Embryonic facial prominence (tissue), 1 donor: ENCODE measurements around the gene GSTA4.
"Not testable (repeated sequence)": the region's sequence is repeated elsewhere in the genome, so short reads cannot be mapped to it uniquely, and the experiment has no call there.

ENCODE experiments used
- DNase-seq: peaks from one replicate; pipeline ENCODE4 v3.0.0-alpha.2; 2016; ENCODE audit errors: extremely low spot score

GSTA4 gene

GRCh38 chr6:53014063-53014462, 19.0 kb upstream of the GSTA4 start:
- DNase-seq: no peak

DNA sequence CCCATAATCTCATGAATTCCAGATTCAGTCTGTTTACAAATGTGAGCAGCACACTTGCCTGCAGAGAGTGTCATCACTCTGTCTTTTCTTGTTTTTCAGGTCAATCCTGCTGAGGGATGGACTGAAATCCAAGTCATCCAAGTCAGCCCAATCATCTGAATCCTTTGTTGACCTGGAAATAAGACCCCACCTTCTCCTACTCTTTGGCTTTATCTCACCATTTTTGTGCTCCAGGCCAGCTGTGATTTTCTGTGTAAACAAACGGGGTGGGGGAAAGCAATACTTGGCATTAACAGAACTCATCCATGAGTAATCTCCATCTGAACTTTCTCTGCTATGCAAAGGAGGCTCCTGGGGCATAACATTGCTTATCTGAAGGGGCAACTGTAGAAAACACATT, 16.9 kb upstream of the GSTA4 start:
- no peak for DNase-seq

- no peak for DNase-seq
Measured at GRCh38 chr6:53010504-53010903, 15.4 kb upstream of the GSTA4 start.

- no peak for DNase-seq
Measured at GRCh38 chr6:53009511-53009910, 14.4 kb upstream of the GSTA4 start.

DNA sequence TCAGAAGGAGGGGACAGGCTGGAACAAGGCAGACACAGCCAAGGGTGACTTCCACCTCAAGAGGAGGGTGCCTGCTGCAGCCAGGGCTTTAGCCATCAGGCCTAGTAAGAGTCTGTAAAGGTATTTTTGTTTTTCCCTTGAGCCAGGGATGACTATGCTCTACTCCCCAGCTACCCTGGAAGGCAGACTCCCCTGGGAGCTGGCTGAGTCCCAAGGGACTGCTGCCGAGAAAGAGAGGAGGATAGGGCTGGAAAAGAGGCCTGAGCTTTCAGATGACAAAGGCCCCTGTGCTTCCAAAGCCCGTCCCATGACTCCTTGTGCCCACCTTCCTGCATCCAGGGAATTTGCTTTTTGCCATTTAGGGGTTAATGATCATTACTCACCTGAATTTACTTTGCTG, 14.0 kb upstream of the GSTA4 start:
- DNase-seq: no peak

DNA sequence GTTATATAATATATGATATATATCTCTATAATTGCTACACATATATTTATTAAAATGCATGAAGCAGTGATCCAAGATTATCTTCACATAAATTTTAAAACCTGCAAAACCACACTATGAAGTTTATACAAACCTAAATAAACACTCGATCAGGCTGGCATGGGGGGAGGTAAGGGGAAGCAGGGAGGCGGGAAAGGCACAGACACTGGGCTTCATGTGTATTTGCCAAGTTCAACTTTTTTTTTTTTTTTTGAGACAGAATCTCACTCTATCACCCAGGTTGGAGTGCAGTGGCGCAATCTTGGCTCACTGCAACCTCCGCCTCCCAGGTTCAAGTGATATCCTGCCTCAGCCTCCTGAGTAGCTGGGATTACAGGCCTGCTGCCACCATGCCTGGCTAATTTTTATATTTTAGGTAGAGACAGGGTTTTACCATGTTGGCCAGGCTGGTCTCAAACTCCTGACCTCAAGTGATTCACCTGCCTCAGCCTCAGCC, 13.2 kb upstream of the GSTA4 start:
- DNase-seq: not testable (repeated sequence)

- no peak for DNase-seq
Measured at GRCh38 chr6:53005663-53006250, 10.7 kb upstream of the GSTA4 start.

- no peak for DNase-seq
Measured at GRCh38 chr6:52999456-52999855, 4.4 kb upstream of the GSTA4 start.

- DNase-seq: no peak
Measured at GRCh38 chr6:52998603-52999002, 3.5 kb upstream of the GSTA4 start.

DNA sequence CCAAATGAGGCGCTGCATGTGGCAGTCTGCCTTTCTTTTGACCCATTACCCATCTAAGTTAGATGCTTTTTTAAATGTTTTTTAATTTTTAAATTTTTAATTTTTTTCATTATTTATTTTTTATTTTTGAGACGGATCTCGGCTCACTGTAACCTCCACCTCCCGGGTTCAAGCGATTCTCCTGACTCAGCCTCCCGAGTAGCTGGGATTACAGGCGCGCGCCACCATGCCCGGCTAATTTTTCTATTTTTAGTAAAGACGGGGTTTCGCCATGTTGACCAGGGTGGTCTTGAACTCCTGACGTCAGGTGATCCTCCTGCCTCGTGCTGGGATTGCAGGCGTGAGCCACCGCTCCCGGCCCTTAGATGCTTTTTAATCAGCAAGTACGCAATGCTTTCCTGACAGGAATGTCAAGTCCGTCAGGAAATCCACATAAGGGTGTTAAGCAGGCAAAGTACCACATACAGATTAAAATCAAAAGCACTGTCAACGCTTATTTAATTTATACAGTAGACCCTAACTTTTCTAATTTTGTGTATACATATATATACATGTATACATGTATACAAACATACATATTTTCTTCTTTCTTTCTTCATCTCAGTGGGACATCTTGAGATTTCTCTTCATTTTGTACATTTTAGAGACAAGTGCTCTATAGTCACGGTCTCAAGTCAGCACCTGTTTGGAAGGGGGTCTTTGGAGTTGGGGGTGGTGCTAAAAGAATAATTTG, 995 bp upstream of the GSTA4 start:
- peak; percentile 34 for DNase-seq

DNA sequence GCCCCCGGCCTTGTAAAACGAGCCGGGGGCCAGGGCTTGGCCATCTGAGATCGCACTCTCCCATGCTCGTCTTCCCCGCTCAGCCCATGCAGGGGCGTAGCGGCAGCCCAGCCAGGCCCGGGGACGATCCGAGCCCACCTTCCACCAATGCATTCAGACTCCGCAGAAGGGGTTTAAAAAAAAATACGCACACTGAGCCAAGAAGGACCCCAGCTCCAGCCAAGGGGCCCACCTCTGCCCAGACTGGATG, 320 bp downstream of the GSTA4 start:
- peak; percentile 13 for DNase-seq

DNA sequence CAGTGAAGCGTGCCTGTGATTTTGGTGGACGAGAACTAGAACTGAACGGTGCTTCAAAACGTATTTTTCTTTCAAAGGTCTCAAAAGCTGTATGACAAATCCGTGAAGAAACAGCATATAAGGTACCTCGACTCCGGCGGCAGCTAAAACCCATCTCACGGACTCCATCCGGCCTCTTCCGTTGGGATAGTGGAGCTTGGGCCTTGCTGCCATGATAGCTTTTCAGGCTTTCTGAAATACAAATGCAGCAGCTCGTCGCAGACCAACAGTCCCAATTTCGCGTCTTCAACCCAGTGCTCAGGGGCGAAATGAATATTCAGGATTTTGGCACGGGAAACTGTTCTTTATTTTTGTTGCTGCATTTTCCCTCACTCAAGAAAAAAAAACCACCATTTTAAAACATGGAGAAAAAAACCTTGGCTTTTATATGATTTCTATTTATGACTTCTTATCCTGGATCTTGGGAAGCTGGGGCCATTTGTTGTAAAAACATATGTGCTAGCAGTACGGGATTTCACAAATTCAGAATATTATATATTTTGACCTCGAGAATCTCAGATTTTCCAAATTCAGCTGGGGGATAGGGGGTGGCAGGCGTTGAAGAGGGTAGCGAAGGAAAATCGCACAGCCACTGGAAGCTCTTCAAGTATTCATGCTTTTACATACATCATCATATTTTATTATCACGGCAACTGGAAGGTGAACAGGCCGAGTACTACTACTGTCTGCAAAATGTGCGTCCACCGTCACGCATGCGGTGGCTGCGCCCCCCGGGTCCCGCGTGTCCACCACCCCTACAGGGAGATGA, 849 bp downstream of the GSTA4 start:
- DNase-seq: peak; percentile 15

GRCh38 chr6:52992980-52993920, 1.8 kb downstream of the GSTA4 start:
- DNase-seq: no peak

DNA sequence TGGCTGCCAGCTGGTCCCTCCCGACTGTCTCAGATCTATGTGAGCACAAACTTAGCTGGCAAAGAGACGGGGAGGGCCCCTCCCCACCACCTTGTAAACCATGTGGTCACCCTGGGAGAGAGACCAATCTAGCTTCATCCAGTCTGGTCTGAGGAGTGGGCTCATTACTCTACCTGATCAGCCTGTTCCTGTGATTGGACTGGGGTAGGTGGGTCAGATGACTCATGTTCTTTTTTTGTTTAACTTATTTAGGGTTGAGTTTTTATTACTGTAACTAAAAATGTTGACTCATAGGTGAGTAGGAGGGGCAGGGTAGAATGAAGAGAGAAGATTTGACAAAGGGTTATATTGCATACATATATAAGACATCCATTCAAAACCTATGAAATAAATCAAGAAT, 4.7 kb downstream of the GSTA4 start:
- DNase-seq: no peak

GRCh38 chr6:52985228-52985627, 9.9 kb downstream of the GSTA4 start:
- no peak for DNase-seq

GRCh38 chr6:52984247-52984646, 10.8 kb downstream of the GSTA4 start:
- DNase-seq: no peak

- DNase-seq: no peak
Measured at GRCh38 chr6:52983159-52983848, 11.8 kb downstream of the GSTA4 start.

DNA sequence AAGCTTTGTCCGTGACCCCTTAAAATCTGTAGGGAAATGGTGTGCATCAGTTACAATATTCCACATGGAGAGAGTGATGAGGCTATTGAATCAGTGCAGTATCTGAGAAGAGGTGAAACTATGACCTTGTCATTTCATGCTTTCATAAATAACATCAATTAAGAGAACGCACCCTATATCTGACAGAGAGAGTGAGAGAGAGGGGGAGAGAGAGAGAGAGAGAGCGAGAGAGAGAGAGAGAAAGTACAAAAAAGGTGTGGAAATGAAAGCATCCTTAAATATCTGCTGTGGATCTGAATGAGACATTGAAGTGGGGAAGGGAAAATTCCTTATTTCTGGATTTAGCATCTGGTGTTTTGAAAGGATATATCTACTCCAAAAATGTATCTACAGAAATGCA, 12.4 kb downstream of the GSTA4 start:
- no peak for DNase-seq

DNA sequence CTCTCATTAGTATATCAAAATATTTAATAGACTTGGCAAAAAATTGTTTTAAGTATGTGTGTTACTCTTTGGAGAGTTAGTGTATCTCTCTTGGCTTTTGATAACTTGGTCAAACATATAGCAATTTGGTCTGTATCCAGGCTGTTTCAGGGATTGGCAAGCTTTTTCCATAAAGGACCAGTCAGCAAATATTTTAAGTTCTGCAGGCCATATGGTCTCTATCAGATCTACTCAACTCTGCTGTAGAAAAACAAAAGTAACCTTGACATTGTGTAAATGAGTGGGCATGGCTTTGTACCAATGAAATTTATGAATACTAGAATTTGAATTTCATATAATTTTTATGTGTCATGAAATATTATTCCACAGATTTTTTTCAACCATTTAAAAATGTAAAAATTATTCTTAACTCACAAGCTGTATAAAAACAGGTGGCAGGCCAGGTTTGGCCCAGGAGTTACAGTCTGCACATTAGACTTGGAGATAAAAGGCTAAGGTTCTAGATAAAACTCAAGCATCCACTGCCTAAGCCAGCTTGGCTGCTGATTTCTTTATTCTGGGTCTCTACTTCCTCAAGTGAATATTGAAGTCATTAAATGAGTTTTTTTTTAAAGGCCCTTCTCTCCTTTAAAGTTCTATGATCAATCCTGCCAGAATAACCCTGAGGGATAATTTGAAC, 13.7 kb downstream of the GSTA4 start:
- no peak for DNase-seq

DNA sequence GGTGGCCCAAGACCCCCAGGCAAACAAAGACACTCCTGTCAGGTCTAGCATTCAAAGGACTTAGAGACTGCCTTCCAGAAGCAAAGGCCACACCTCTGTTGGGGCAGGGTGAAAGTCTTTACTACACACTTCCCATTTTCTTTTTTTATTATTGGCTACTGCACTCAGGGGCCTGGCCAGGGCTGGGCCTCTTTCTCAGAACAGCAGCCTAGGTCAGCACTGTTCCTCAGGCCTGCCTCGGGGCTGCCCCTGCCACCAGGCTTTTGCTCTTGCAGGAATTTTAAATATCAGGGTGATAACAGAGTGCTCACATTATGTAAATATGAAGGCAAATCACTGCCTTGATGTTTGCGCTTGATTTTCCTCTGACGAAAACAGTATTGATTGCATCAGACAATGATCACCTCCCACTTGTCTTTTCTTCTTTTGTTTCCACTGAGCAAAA, 18.5 kb downstream of the GSTA4 start:
- no peak for DNase-seq

DNA sequence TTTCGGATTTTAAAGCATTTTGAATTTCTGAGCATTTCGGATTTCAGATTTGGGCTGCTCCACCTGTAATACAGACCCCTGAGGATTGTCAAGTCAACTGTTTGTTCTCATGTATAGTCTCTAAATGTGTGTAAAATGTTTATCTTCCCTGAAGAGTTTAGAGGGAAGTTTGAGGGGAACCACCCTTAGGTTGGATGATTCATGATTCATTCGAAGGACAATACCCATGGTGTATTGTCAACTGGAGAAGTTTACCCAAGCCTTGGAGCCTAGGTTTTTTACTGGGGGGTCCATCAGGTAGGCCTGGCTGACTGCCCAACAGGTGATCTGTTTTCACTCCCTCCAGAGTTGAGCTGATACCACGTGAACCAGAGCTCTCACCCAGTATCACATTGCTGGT, 18.9 kb downstream of the GSTA4 start:
- DNase-seq: no peak
